H1 (cell line): ENCODE measurements around the gene PYGB. TPM values are rescaled to one million over a fixed set of nuclear protein-coding genes. Genes with fewer than 3 reads are reported as not detected.

Experiments used
- CTCF ChIA-PET: fragments of 300-600 bp; sonication (Branson Sonifier 250); formaldehyde crosslinking; loops from one replicate; lab custom pipeline; 2021; ENCODE audit not compliant: partially characterized antibody; lab: Charles Lee
- POLR2A ChIA-PET: fragments of 300-600 bp; sonication (Branson Sonifier 250); formaldehyde crosslinking; loops from one replicate; lab custom pipeline; 2021; ENCODE audit warnings: inconsistent platforms; ENCODE audit not compliant: partially characterized antibody; lab: Charles Lee
- DNase-seq, 2 experiments: peaks; one replicate each; pipeline versions ENCODE4 v3.0.0 to v3.0.0-alpha.2; 2010 to 2022; ENCODE audit warnings: low spot score in 2 of 2, low read depth in 1 of 2, mixed read lengths in 1 of 2
- FAIRE-seq: peaks from 2 replicates; lab custom pipeline; 2011; peaks lifted over from hg19 to GRCh38; lab: Jason Lieb, UNC
- H2AFZ ChIP-seq: 2 replicates; pipeline ENCODE4 v1.8.1; 2012; ENCODE audit warnings: low read length, inconsistent platforms
- H2AK5ac ChIP-seq: 2 replicates; pipeline ENCODE4 v1.6.1; 2013; ENCODE audit warnings: low read depth, low read length
- H2BK120ac ChIP-seq: replicated peaks from 2 replicates; pipeline ENCODE3; 2013; ENCODE audit warnings: low read depth, low read length, inconsistent platforms
- H2BK12ac ChIP-seq: 2 replicates; pipeline ENCODE4 v1.6.1; 2013; ENCODE audit warnings: low read depth, low read length
- H2BK15ac ChIP-seq: 2 replicates; pipeline ENCODE4 v1.6.1; 2013; ENCODE audit warnings: low read length
- H2BK20ac ChIP-seq: 2 replicates; pipeline ENCODE4 v1.6.1; 2013; ENCODE audit warnings: low read length
- H2BK5ac ChIP-seq: 2 replicates; pipeline ENCODE4 v1.6.1; 2013; ENCODE audit warnings: low read depth, low read length
- H3K14ac ChIP-seq: 2 replicates; pipeline ENCODE4 v1.6.1; 2013; ENCODE audit warnings: inconsistent platforms; ENCODE audit not compliant: insufficient read length
- H3K18ac ChIP-seq: 2 replicates; pipeline ENCODE4 v1.6.1; 2013; ENCODE audit warnings: low read length; ENCODE audit errors: extremely low read depth
- H3K23ac ChIP-seq: 2 replicates; pipeline ENCODE4 v1.6.1; 2013; ENCODE audit warnings: inconsistent platforms; ENCODE audit not compliant: insufficient read length
- H3K23me2 ChIP-seq: 2 replicates; pipeline ENCODE4 v1.6.1; 2013; ENCODE audit warnings: low read depth, low read length
- H3K27ac ChIP-seq: 2 replicates; pipeline ENCODE4 v1.6.1; 2011; ENCODE audit warnings: low read depth, low read length, inconsistent platforms
- H3K27me3 ChIP-seq, 4 experiments: replicated peaks in 1 of 4; 1 replicate in 1 of 4; 2 replicates in 3 of 4; pipeline versions ENCODE4 v1.6.1 to v1.8.1; 2011 to 2013; ENCODE audit warnings: low read length in 3 of 4, mild to moderate bottlenecking in 3 of 4, inconsistent platforms in 2 of 4, mixed read lengths in 2 of 4, moderate library complexity in 1 of 4; ENCODE audit not compliant: control insufficient read depth in 3 of 4, insufficient read depth in 3 of 4; ENCODE audit errors: extremely low read depth in 1 of 4
- H3K36me3 ChIP-seq, 4 experiments: 2 replicates each; pipeline versions ENCODE4 v1.6.1 to v1.8.1; 2011 to 2013; ENCODE audit warnings: mild to moderate bottlenecking in 4 of 4, low read length in 3 of 4, moderate library complexity in 2 of 4, control low read depth in 1 of 4, inconsistent platforms in 1 of 4; ENCODE audit not compliant: insufficient read depth in 4 of 4, control insufficient read depth in 2 of 4
- H3K4ac ChIP-seq: replicated peaks from 2 replicates; pipeline ENCODE3; 2013; ENCODE audit warnings: low read length, low read depth, mixed read lengths, inconsistent platforms; ENCODE audit not compliant: insufficient read length
- H3K4me1 ChIP-seq, 4 experiments: replicated peaks in 1 of 4; 1 replicate in 1 of 4; 2 replicates in 3 of 4; pipeline versions ENCODE4 v1.6.1 to v1.8.1; 2011 to 2013; ENCODE audit warnings: low read length in 3 of 4, inconsistent platforms in 2 of 4, mixed read lengths in 1 of 4; ENCODE audit not compliant: insufficient read depth in 4 of 4, control insufficient read depth in 3 of 4
- H3K4me2 ChIP-seq, 2 experiments: 2 replicates each; pipeline versions ENCODE4 v1.6.1 to v1.8.1; 2011 to 2013; ENCODE audit warnings: low read depth in 2 of 2, low read length in 2 of 2, control low read depth in 1 of 2, inconsistent platforms in 1 of 2, mild to moderate bottlenecking in 1 of 2; ENCODE audit not compliant: insufficient read depth in 1 of 2
- H3K4me3 ChIP-seq, 4 experiments: fragments of 200-600, 300-600 bp in 1 of 4; sonication (generic), shearing (Covaris generic), sonication (Bioruptor Twin) in 1 of 4; 2 replicates each; pipeline versions ENCODE4 v1.5.1 to v1.8.1; 2011 to 2016; ENCODE audit warnings: low read length in 4 of 4, low read depth in 3 of 4, control low read depth in 2 of 4, inconsistent platforms in 2 of 4, mild to moderate bottlenecking in 2 of 4, mixed read lengths in 1 of 4, moderate library complexity in 1 of 4; ENCODE audit not compliant: insufficient read depth in 2 of 4; ENCODE audit errors: extremely low read depth in 1 of 4
- H3K56ac ChIP-seq: replicated peaks from 2 replicates; pipeline ENCODE3; 2013; ENCODE audit warnings: low read depth, mild to moderate bottlenecking, mixed read lengths, low read length, inconsistent platforms; ENCODE audit not compliant: insufficient read length
- H3K79me1 ChIP-seq: 2 replicates; pipeline ENCODE4 v1.6.1; 2013; ENCODE audit warnings: low read depth, low read length, control low read depth
- H3K79me2 ChIP-seq, 2 experiments: 2 replicates each; pipeline versions ENCODE4 v1.6.1 to v1.8.1; 2012 to 2013; ENCODE audit warnings: low read length in 2 of 2, mild to moderate bottlenecking in 2 of 2, inconsistent platforms in 1 of 2; ENCODE audit not compliant: insufficient read depth in 2 of 2, control insufficient read depth in 1 of 2
- H3K9ac ChIP-seq, 4 experiments: replicated peaks in 1 of 4; 1 replicate in 1 of 4; 2 replicates in 3 of 4; pipeline versions ENCODE4 v1.6.1 to v1.8.1; 2011 to 2013; ENCODE audit warnings: low read depth in 3 of 4, low read length in 3 of 4, control low read depth in 2 of 4, mild to moderate bottlenecking in 2 of 4, moderate library complexity in 2 of 4, inconsistent platforms in 1 of 4; ENCODE audit errors: extremely low read depth in 1 of 4
- H3K9me3 ChIP-seq, 2 experiments: 2 replicates each; pipeline versions ENCODE4 v1.6.1 to v1.8.1; 2012 to 2013; ENCODE audit warnings: mild to moderate bottlenecking in 2 of 2, moderate library complexity in 2 of 2, control low read depth in 1 of 2, inconsistent platforms in 1 of 2, low read depth in 1 of 2, low read length in 1 of 2, mixed read lengths in 1 of 2; ENCODE audit not compliant: insufficient read depth in 2 of 2
- H4K20me1 ChIP-seq, 2 experiments: replicated peaks in 1 of 2; 2 replicates each; pipeline versions ENCODE3 to v1.8.1; 2011 to 2013; ENCODE audit warnings: inconsistent platforms in 2 of 2, low read length in 2 of 2, mild to moderate bottlenecking in 1 of 2; ENCODE audit not compliant: insufficient read depth in 2 of 2, control insufficient read depth in 1 of 2
- H4K5ac ChIP-seq: 2 replicates; pipeline ENCODE4 v1.6.1; 2013; ENCODE audit warnings: low read length, low read depth, mixed read lengths, inconsistent platforms; ENCODE audit not compliant: insufficient read length
- H4K8ac ChIP-seq: 2 replicates; pipeline ENCODE4 v1.8.0; 2013; ENCODE audit warnings: mild to moderate bottlenecking, moderate library complexity, low read length, inconsistent platforms; ENCODE audit not compliant: insufficient read depth; ENCODE audit errors: extremely low read depth
- H4K91ac ChIP-seq: replicated peaks from 2 replicates; pipeline ENCODE3; 2013; ENCODE audit warnings: low read length, mixed read lengths, inconsistent platforms; ENCODE audit not compliant: insufficient read length
- JUN ChIP-seq: IDR thresholded peaks from 2 replicates; pipeline ENCODE4 v1.6.1; 2011; ENCODE audit warnings: low read depth, mild to moderate bottlenecking, improper control_type of control experiment, low read length
- NANOG ChIP-seq: IDR thresholded peaks from 2 replicates; pipeline ENCODE4 v1.6.1; 2011; ENCODE audit warnings: low read length, low read depth, mild to moderate bottlenecking, inconsistent platforms; ENCODE audit not compliant: insufficient read depth, poor library complexity, severe bottlenecking
- POLR2AphosphoS5 ChIP-seq: IDR thresholded peaks from 2 replicates; pipeline ENCODE4 v1.6.1; 2011; ENCODE audit warnings: low read depth, low read length
- POU5F1 ChIP-seq: IDR thresholded peaks from 2 replicates; pipeline ENCODE4 v1.6.1; 2011; ENCODE audit warnings: low read depth, mild to moderate bottlenecking, low read length, moderate library complexity
- RXRA ChIP-seq: IDR thresholded peaks from 2 replicates; pipeline ENCODE4 v1.6.1; 2011; ENCODE audit warnings: low read depth, mild to moderate bottlenecking, low read length, moderate library complexity; ENCODE audit not compliant: insufficient read depth
- SAP30 ChIP-seq: fragments of 300-600 bp; sonication (generic); IDR thresholded peaks from 2 replicates; pipeline ENCODE4 v1.7.1; 2012; ENCODE audit warnings: low read length, moderate library complexity, mild to moderate bottlenecking, inconsistent platforms; ENCODE audit not compliant: insufficient read depth, insufficient replicate concordance
- WGBS, 2 experiments: shearing (Covaris generic) in 1 of 2; methylation state at CpG; one replicate each; pipeline versions ENCODE4 v1.1.6 to v1.1.7; 2013 to 2015; ENCODE audit warnings: low lambda C conversion rate in 2 of 2, mixed read lengths in 2 of 2, inconsistent platforms in 1 of 2, low coverage in 1 of 2, missing lambda C conversion rate in 1 of 2; ENCODE audit not compliant: insufficient replicate concordance in 2 of 2, insufficient coverage in 1 of 2, insufficient read length in 1 of 2; ENCODE audit errors: extremely low coverage in 1 of 2, missing lambda C conversion rate in 1 of 2; 5-methylcytosine and 5-hydroxymethylcytosine counted together
- polyA plus RNA-seq, 7 experiments: library from polyadenylated mRNA; depleted of rRNA in 3 of 7; stranded (reverse) in 5 of 7; unstranded in 2 of 7; fragments of >200 nt in 5 of 7; fragments of 200-250 nt in 2 of 7; gene quantifications; 1 replicate in 5 of 7; 2 replicates in 1 of 7; 4 replicates in 1 of 7; pipeline versions ENCODE4 v1.2.1 to v1.2.3, GENCODE V29; 2011 to 2013; ENCODE audit warnings: missing spikeins in 2 of 7, mixed read lengths in 2 of 7
- total RNA-seq: library from RNA; stranded (reverse); fragmentation: NEBNext Ultra II Directional; extraction: Animal tissue kit (Norgen Biotek cat#: 25700); gene quantifications from 2 replicates; pipeline ENCODE4 v1.2.1, GENCODE V29; 2021
- TF ChIP-seq, protein P1 (sequence below): IDR thresholded peaks from 2 replicates; pipeline ENCODE4 v1.6.1; 2012; ENCODE audit warnings: inconsistent platforms

PYGB gene
- total and polyA plus RNA-seq, 2 of the 8 experiments (the other 6 are each of a cell fraction or from before 2014, with no cell fraction given) = 26.6 to 56.0 TPM

- H4K20me1 ChIP-seq = peaks cover 3 to 10% of the 10 kb centered on the region in 2 experiments
- H3K18ac ChIP-seq = peak overlapping the region; percentile 78; the same call in 1 of the 2 replicates
- no peak overlapping the region for H2BK120ac ChIP-seq
- no peak overlapping the region for H2BK20ac ChIP-seq
- H4K8ac ChIP-seq = no peak overlapping the region
- H2BK12ac ChIP-seq = no peak overlapping the region
- H3K79me2 ChIP-seq = peaks cover 17 to 38% of the 10 kb centered on the region in 2 experiments
- no peak overlapping the region for H2BK15ac ChIP-seq
- H3K56ac ChIP-seq = no peak overlapping the region
- H3K36me3 ChIP-seq = no peaks in the 10 kb centered on the region
- H2AK5ac ChIP-seq = no peak overlapping the region
- POLR2A ChIA-PET = interaction anchor here (1.0 to 2.4 kb wide), 2 partner anchors 20 to 159 kb away, joined by 4 to 8 read pairs; partner anchors contain the start of gene GINS1
- no peaks in the 10 kb centered on the region for H3K9me3 ChIP-seq
- H3K14ac ChIP-seq = no peak overlapping the region
- peak overlapping the region; percentile 73 to 83 (median 77) for H3K4me3 ChIP-seq
- peaks cover 10% of the 10 kb centered on the region; the same call in 1 of the 2 replicates for H3K23me2 ChIP-seq
- peak overlapping the region in 3 of 4 experiments; percentile 55 to 83 (median 77); a peak in 6 of 7 replicates for H3K9ac ChIP-seq
- no peak overlapping the region for H3K23ac ChIP-seq
- H3K4me1 ChIP-seq = peaks cover 3 to 7% (median 4%) of the 10 kb centered on the region in 4 experiments; a peak in 6 of 7 replicates
- H2BK5ac ChIP-seq = no peak overlapping the region
- no peak for FAIRE-seq
- WGBS, 2 experiments = 17% methylated on average over 6 of the region's 6 CpGs; no CpG with 5 or more reads in 1 of the 2 experiments
- H3K27me3 ChIP-seq = peaks cover 0 to 8% (median 7%) of the 10 kb centered on the region in 4 experiments; a peak in 4 of 7 replicates
- peak overlapping the region; percentile 51 for H4K5ac ChIP-seq
- no peak overlapping the region; the same call in 1 of the 2 replicates for H2AFZ ChIP-seq
- no peaks in the 10 kb centered on the region; the same call in 1 of the 2 replicates for H3K79me1 ChIP-seq
- CTCF ChIA-PET = interaction anchor here (1.1 to 4.0 kb wide), 2 partner anchors 12 to 46 kb away, joined by 4 to 17 read pairs; no protein-coding TSS in a partner anchor
- H3K4me2 ChIP-seq = peak overlapping the region; percentile 56 to 88
- no peak overlapping the region; the same call in 1 of the 2 replicates for H3K27ac ChIP-seq
- DNase-seq = no peak
- H4K91ac ChIP-seq = peak overlapping the region; percentile 34
- H3K4ac ChIP-seq = no peak overlapping the region
- TF ChIP-seq JUN (no peak), POU5F1 (no peak), SAP30 (no peak), POLR2AphosphoS5 (no peak), NANOG (no peak), RXRA (no peak)
- TF ChIP-seq, protein P1, sequence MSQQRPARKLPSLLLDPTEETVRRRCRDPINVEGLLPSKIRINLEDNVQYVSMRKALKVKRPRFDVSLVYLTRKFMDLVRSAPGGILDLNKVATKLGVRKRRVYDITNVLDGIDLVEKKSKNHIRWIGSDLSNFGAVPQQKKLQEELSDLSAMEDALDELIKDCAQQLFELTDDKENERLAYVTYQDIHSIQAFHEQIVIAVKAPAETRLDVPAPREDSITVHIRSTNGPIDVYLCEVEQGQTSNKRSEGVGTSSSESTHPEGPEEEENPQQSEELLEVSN = no peak
Observed at GRCh38 chr20:25248786-25249172, 894 bp downstream of the PYGB start.
